Measurements from ENCODE around the gene DTNB. TPM values are rescaled to one million over a fixed set of nuclear protein-coding genes. Genes with fewer than 3 reads are reported as not detected.
A peak's percentile ranks its signal among the peaks of the same experiment; 100 is the strongest.

Gene DTNB
- total and polyA plus RNA-seq, 4 experiments from 2014 or later = 18.0 to 45.3 (median 33.2) TPM

DNA sequence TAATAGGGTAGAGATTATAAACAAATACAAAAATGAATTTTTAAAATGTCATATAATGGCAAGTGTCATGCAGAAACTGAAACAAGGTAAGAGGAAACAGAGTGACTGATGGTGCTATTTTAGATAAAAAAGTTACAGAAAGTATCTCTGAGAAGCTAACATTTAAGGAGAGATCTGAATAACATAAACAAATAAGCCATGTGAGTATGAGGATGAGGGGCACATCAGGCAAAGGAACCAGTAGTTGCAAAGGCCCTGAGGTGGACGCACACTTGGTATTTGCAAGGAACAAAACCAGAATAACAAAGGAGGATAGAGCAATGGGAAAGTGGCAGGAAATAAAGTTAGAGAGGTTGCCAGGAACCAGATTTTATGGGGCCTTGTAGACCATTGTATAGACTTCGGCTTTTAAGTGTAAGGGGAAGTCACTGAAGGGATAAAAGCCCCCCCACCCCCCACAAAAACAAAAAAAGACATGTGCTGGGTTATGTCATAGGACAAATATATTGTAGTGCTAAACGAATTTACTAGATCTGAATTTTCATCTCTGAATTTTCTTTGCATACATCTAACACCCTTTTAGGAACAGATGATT lies 159.2 kb downstream of the DTNB start:
- intact Hi-C loops (cut with micrococcal nuclease) = no loop called here
- DNase-seq = no peak

GRCh38 chr2:25512707-25513106 lies 160.7 kb downstream of the DTNB start:
- no peak for DNase-seq
- Histone ChIP-seq H3K27ac (ENCODE audit: low read depth, low read length) (no peak overlapping the region), H3K36me3 (ENCODE audit: insufficient read depth, low read length) (no peaks in the 10 kb centered on the region), H3K4me3 (ENCODE audit: low read length in 2 of 2) (no peak overlapping the region), H3K27me3 (ENCODE audit: insufficient read depth, low read length) (no peaks in the 10 kb centered on the region), H3K9me3 (ENCODE audit: control insufficient read depth in 1 of 2, low read length in 2 of 2) (no peaks in the 10 kb centered on the region), H3K4me1 (ENCODE audit: insufficient read depth, low read length) (no peaks in the 10 kb centered on the region)
- Mint-ChIP-seq H3K27me3 (no peaks in the 10 kb centered on the region), H3K9me3 (no peaks in the 10 kb centered on the region), H3K36me3 (peaks cover 10% of the 10 kb centered on the region in 2 donors), H3K4me1 (peaks cover 0 to 2% (median 0%) of the 10 kb centered on the region in 4 donors), H3K27ac (peak overlapping the region in 2 of 7 donors; percentile 0 to 31), H3K4me3 (no peak overlapping the region)
- CTCF ChIA-PET (ENCODE audit: partially characterized antibody) = no interaction called here
- intact Hi-C loops (cut with micrococcal nuclease) = no loop called here
- POLR2A ChIA-PET (ENCODE audit: partially characterized antibody) = no interaction called here

More for the DNA sequence above, 159.2 kb downstream of the DTNB start:
- peaks cover 0 to 2% (median 0%) of the 10 kb centered on the region in 4 donors for H3K4me1 Mint-ChIP-seq
- Histone ChIP-seq H3K36me3 (ENCODE audit: insufficient read depth, low read length) (no peaks in the 10 kb centered on the region), H3K4me3 (ENCODE audit: low read length in 2 of 2) (no peak overlapping the region), H3K27ac (ENCODE audit: low read depth, low read length) (no peak overlapping the region), H3K27me3 (ENCODE audit: insufficient read depth, low read length) (no peaks in the 10 kb centered on the region), H3K4me1 (ENCODE audit: insufficient read depth, low read length) (no peaks in the 10 kb centered on the region), H3K9me3 (ENCODE audit: control insufficient read depth in 1 of 2, low read length in 2 of 2) (no peaks in the 10 kb centered on the region)
- CTCF ChIA-PET (ENCODE audit: partially characterized antibody) = interaction anchor here (0.8 kb wide), 1 partner anchor 152 kb away, joined by 3 read pairs; no protein-coding TSS in a partner anchor
- no peaks in the 10 kb centered on the region for H3K27me3 Mint-ChIP-seq
- H3K4me3 Mint-ChIP-seq = no peak overlapping the region
- POLR2A ChIA-PET (ENCODE audit: partially characterized antibody) = interaction anchor here (0.6 kb wide), 1 partner anchor 204 kb away, joined by 3 read pairs; no protein-coding TSS in a partner anchor
- H3K9me3 Mint-ChIP-seq = no peaks in the 10 kb centered on the region
- no peak overlapping the region for H3K27ac Mint-ChIP-seq
- peaks cover 10% of the 10 kb centered on the region in 2 donors for H3K36me3 Mint-ChIP-seq

- intact Hi-C loops (cut with micrococcal nuclease) = no loop called here
- H3K27me3 ChIP-seq (ENCODE audit: insufficient read depth, low read length) = no peaks in the 10 kb centered on the region
- no peaks in the 10 kb centered on the region for H3K9me3 ChIP-seq (ENCODE audit: control insufficient read depth in 1 of 2, low read length in 2 of 2)
- no peak overlapping the region for H3K4me3 ChIP-seq (ENCODE audit: low read length in 2 of 2)
- H3K27ac ChIP-seq (ENCODE audit: low read depth, low read length) = no peak overlapping the region
- peaks cover 0 to 4% (median 0%) of the 10 kb centered on the region in 4 donors for H3K4me1 Mint-ChIP-seq
- no peak for DNase-seq
- H3K4me1 ChIP-seq (ENCODE audit: insufficient read depth, low read length) = no peaks in the 10 kb centered on the region
- ChIA-PET CTCF (ENCODE audit: partially characterized antibody) (no interaction called here), POLR2A (ENCODE audit: partially characterized antibody) (no interaction called here)
- H3K27me3 Mint-ChIP-seq = no peaks in the 10 kb centered on the region
- H3K27ac Mint-ChIP-seq = peak overlapping the region in 1 of 7 donors; percentile 38
- H3K36me3 ChIP-seq (ENCODE audit: insufficient read depth, low read length) = no peaks in the 10 kb centered on the region
- no peak overlapping the region for H3K4me3 Mint-ChIP-seq
- H3K36me3 Mint-ChIP-seq = peaks cover 0 to 8% of the 10 kb centered on the region in 2 donors
- H3K9me3 Mint-ChIP-seq = peaks cover 0 to 2% (median 0%) of the 10 kb centered on the region in 8 donors
These were observed 167.2 kb downstream of the DTNB start for GRCh38 chr2:25506226-25506625.

- ChIA-PET CTCF (ENCODE audit: partially characterized antibody) (no interaction called here), POLR2A (ENCODE audit: partially characterized antibody) (no interaction called here)
- H3K9me3 Mint-ChIP-seq = peaks cover 0 to 2% (median 0%) of the 10 kb centered on the region in 8 donors
These were observed 167.8 kb downstream of the DTNB start for GRCh38 chr2:25505622-25506021.

DNA sequence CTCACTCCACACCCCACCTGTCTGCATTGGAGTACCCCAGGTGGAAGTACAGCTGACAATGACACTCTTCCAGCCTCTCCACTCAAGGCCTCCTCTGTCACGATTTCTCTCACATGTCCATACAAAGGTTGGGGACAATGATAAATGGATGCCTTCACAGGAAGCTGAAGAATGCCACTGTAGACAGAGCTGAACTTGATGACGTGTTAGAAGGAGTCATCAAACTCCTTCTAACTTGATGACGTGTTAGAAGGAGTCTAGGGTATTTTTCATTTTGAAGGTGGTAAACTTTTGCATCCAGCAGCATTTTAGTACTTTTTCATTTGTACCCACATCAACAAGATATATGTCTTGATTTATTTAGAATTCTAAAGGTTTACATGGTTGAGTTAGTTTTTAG lies 168.2 kb downstream of the DTNB start:
- H3K36me3 Mint-ChIP-seq = peaks cover 0 to 8% of the 10 kb centered on the region in 2 donors
- DNase-seq = no peak
- peak overlapping the region in 1 of 7 donors; percentile 16 for H3K27ac Mint-ChIP-seq
- peaks cover 0 to 4% (median 0%) of the 10 kb centered on the region in 4 donors for H3K4me1 Mint-ChIP-seq
- ChIA-PET POLR2A (ENCODE audit: partially characterized antibody) (no interaction called here), CTCF (ENCODE audit: partially characterized antibody) (no interaction called here)
- Histone ChIP-seq H3K27me3 (ENCODE audit: insufficient read depth, low read length) (no peaks in the 10 kb centered on the region), H3K36me3 (ENCODE audit: insufficient read depth, low read length) (no peaks in the 10 kb centered on the region), H3K4me3 (ENCODE audit: low read length in 2 of 2) (no peak overlapping the region), H3K4me1 (ENCODE audit: insufficient read depth, low read length) (no peaks in the 10 kb centered on the region), H3K27ac (ENCODE audit: low read depth, low read length) (no peak overlapping the region), H3K9me3 (ENCODE audit: control insufficient read depth in 1 of 2, low read length in 2 of 2) (no peaks in the 10 kb centered on the region)
- H3K9me3 Mint-ChIP-seq = peaks cover 0 to 2% (median 0%) of the 10 kb centered on the region in 8 donors
- intact Hi-C loops (cut with micrococcal nuclease) = no loop called here
- no peaks in the 10 kb centered on the region for H3K27me3 Mint-ChIP-seq
- no peak overlapping the region for H3K4me3 Mint-ChIP-seq

More at GRCh38 chr2:25505622-25506021, 167.8 kb downstream of the DTNB start:
- H3K27ac Mint-ChIP-seq = no peak overlapping the region
- H3K4me3 Mint-ChIP-seq = no peak overlapping the region
- peaks cover 0 to 4% (median 0%) of the 10 kb centered on the region in 4 donors for H3K4me1 Mint-ChIP-seq
- peaks cover 0 to 8% of the 10 kb centered on the region in 2 donors for H3K36me3 Mint-ChIP-seq
- intact Hi-C loops (cut with micrococcal nuclease) = no loop called here
- no peaks in the 10 kb centered on the region for H3K27me3 ChIP-seq (ENCODE audit: insufficient read depth, low read length)
- H3K4me3 ChIP-seq (ENCODE audit: low read length in 2 of 2) = no peak overlapping the region
- no peaks in the 10 kb centered on the region for H3K4me1 ChIP-seq (ENCODE audit: insufficient read depth, low read length)
- no peak overlapping the region for H3K27ac ChIP-seq (ENCODE audit: low read depth, low read length)
- no peaks in the 10 kb centered on the region for H3K36me3 ChIP-seq (ENCODE audit: insufficient read depth, low read length)
- H3K27me3 Mint-ChIP-seq = no peaks in the 10 kb centered on the region
- DNase-seq = no peak
- no peaks in the 10 kb centered on the region for H3K9me3 ChIP-seq (ENCODE audit: control insufficient read depth in 1 of 2, low read length in 2 of 2)

DNA sequence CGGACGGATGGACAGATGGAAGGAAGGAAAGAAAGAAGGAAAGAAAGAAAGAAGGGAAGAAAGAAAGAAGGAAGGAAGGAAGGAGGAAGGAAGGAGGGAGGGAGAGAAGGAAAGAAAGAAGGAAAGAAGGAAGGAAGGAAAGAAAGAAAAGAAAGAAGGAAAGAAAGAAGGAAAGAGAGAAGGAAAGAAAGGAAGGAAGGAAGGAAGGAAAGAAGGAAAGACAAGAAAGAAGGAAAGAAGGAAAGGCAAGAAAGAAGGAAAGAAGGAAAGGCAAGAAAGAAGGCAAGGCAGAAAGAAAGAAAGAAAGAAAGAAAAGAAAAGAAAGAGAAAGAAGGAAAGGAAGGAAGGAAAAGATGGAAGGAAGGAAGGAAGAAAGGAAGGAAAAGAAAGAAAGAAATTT lies 169.1 kb downstream of the DTNB start:
- Histone ChIP-seq H3K27ac (ENCODE audit: low read depth, low read length) (no peak overlapping the region), H3K4me3 (ENCODE audit: low read length in 2 of 2) (no peak overlapping the region), H3K36me3 (ENCODE audit: insufficient read depth, low read length) (no peaks in the 10 kb centered on the region), H3K27me3 (ENCODE audit: insufficient read depth, low read length) (no peaks in the 10 kb centered on the region), H3K4me1 (ENCODE audit: insufficient read depth, low read length) (no peaks in the 10 kb centered on the region), H3K9me3 (ENCODE audit: control insufficient read depth in 1 of 2, low read length in 2 of 2) (no peaks in the 10 kb centered on the region)
- Mint-ChIP-seq H3K27ac (peak overlapping the region in 1 of 7 donors; percentile 82), H3K4me1 (peaks cover 0 to 4% (median 0%) of the 10 kb centered on the region in 4 donors), H3K36me3 (peaks cover under 1 to 5% of the 10 kb centered on the region in 2 donors), H3K27me3 (no peaks in the 10 kb centered on the region), H3K9me3 (peaks cover 0 to 2% (median 0%) of the 10 kb centered on the region in 8 donors), H3K4me3 (no peak overlapping the region)
- CTCF ChIA-PET (ENCODE audit: partially characterized antibody) = no interaction called here
- no peak for DNase-seq
- POLR2A ChIA-PET (ENCODE audit: partially characterized antibody) = no interaction called here
- intact Hi-C loops (cut with micrococcal nuclease) = no loop called here

GRCh38 chr2:25499157-25499556 lies 174.2 kb downstream of the DTNB start:
- Mint-ChIP-seq H3K4me3 (no peak overlapping the region), H3K4me1 (no peaks in the 10 kb centered on the region), H3K9me3 (no peaks in the 10 kb centered on the region), H3K36me3 (peaks cover 9 to 32% of the 10 kb centered on the region in 2 donors), H3K27ac (no peak overlapping the region), H3K27me3 (no peaks in the 10 kb centered on the region)
- ChIA-PET CTCF (ENCODE audit: partially characterized antibody) (no interaction called here), POLR2A (ENCODE audit: partially characterized antibody) (no interaction called here)
- H3K4me1 ChIP-seq (ENCODE audit: insufficient read depth, low read length) = no peaks in the 10 kb centered on the region
- H3K27me3 ChIP-seq (ENCODE audit: insufficient read depth, low read length) = no peaks in the 10 kb centered on the region
- H3K9me3 ChIP-seq (ENCODE audit: control insufficient read depth in 1 of 2, low read length in 2 of 2) = no peaks in the 10 kb centered on the region
- no peak for DNase-seq
- peaks cover 5% of the 10 kb centered on the region for H3K36me3 ChIP-seq (ENCODE audit: insufficient read depth, low read length)
- H3K4me3 ChIP-seq (ENCODE audit: low read length in 2 of 2) = no peak overlapping the region
- intact Hi-C loops (cut with micrococcal nuclease) = no loop called here
- no peak overlapping the region for H3K27ac ChIP-seq (ENCODE audit: low read depth, low read length)

All from CD4-positive, alpha-beta memory T cell (primary cell).